Measurements from ENCODE around the gene ARSJ.

The ARSJ gene

GRCh38 chr4:113990886-113991285 lies 11.4 kb upstream of the ARSJ start:
- no peak overlapping the region for H3K4me3 ChIP-seq (ENCODE audit: insufficient read depth, low read depth, low read length)
- H3K9me3 ChIP-seq (ENCODE audit: control insufficient read depth, low read length), result no peaks in the 10 kb centered on the region
- no peaks in the 10 kb centered on the region for H3K27me3 ChIP-seq (ENCODE audit: control insufficient read depth, insufficient read depth, low read length, poor library complexity, severe bottlenecking)
- no peaks in the 10 kb centered on the region for H3K36me3 ChIP-seq (ENCODE audit: control insufficient read depth, insufficient read depth, low read length)
- no peak overlapping the region for H3K27ac ChIP-seq (ENCODE audit: insufficient read depth, low read depth, low read length, poor library complexity, severe bottlenecking)
- H3K4me1 ChIP-seq (ENCODE audit: control insufficient read depth, insufficient read depth, low read length), result no peaks in the 10 kb centered on the region
- 91 to 92% methylated on average over 3 of the region's 3 CpGs for WGBS, 2 experiments

- no peaks in the 10 kb centered on the region for H3K9me3 ChIP-seq (ENCODE audit: control insufficient read depth, low read length)
- no peaks in the 10 kb centered on the region for H3K4me1 ChIP-seq (ENCODE audit: control insufficient read depth, insufficient read depth, low read length)
- H3K4me3 ChIP-seq (ENCODE audit: insufficient read depth, low read depth, low read length), result no peak overlapping the region
- H3K36me3 ChIP-seq (ENCODE audit: control insufficient read depth, insufficient read depth, low read length), result no peaks in the 10 kb centered on the region
- H3K27me3 ChIP-seq (ENCODE audit: control insufficient read depth, insufficient read depth, low read length, poor library complexity, severe bottlenecking), result no peaks in the 10 kb centered on the region
- WGBS, 2 experiments, result 86 to 90% methylated on average over 3 of the region's 3 CpGs
- no peak overlapping the region for H3K27ac ChIP-seq (ENCODE audit: insufficient read depth, low read depth, low read length, poor library complexity, severe bottlenecking)
These were observed 8.0 kb upstream of the ARSJ start for GRCh38 chr4:113987382-113987941.

GRCh38 chr4:113982181-113982580 lies 2.7 kb upstream of the ARSJ start:
- H3K27ac ChIP-seq (ENCODE audit: insufficient read depth, low read depth, low read length, poor library complexity, severe bottlenecking), result no peak overlapping the region
- H3K4me3 ChIP-seq (ENCODE audit: insufficient read depth, low read depth, low read length), result no peak overlapping the region
- H3K9me3 ChIP-seq (ENCODE audit: control insufficient read depth, low read length), result no peaks in the 10 kb centered on the region
- peaks cover 3% of the 10 kb centered on the region for H3K4me1 ChIP-seq (ENCODE audit: control insufficient read depth, insufficient read depth, low read length)
- H3K27me3 ChIP-seq (ENCODE audit: control insufficient read depth, insufficient read depth, low read length, poor library complexity, severe bottlenecking), result peaks cover 28% of the 10 kb centered on the region
- no peaks in the 10 kb centered on the region for H3K36me3 ChIP-seq (ENCODE audit: control insufficient read depth, insufficient read depth, low read length)
- 84 to 86% methylated on average over 3 to 4 of the region's 4 CpGs for WGBS, 2 experiments

GRCh38 chr4:113981591-113981990 lies 2.1 kb upstream of the ARSJ start:
- Histone ChIP-seq H3K27me3 (ENCODE audit: control insufficient read depth, insufficient read depth, low read length, poor library complexity, severe bottlenecking) (peaks cover 28% of the 10 kb centered on the region), H3K4me1 (ENCODE audit: control insufficient read depth, insufficient read depth, low read length) (peaks cover 3% of the 10 kb centered on the region), H3K27ac (ENCODE audit: insufficient read depth, low read depth, low read length, poor library complexity, severe bottlenecking) (no peak overlapping the region), H3K36me3 (ENCODE audit: control insufficient read depth, insufficient read depth, low read length) (no peaks in the 10 kb centered on the region), H3K4me3 (ENCODE audit: insufficient read depth, low read depth, low read length) (no peak overlapping the region), H3K9me3 (ENCODE audit: control insufficient read depth, low read length) (no peaks in the 10 kb centered on the region)
- 63 to 72% methylated on average over 1 of the region's 2 CpGs for WGBS, 2 experiments

GRCh38 chr4:113979905-113980615 lies 613 bp upstream of the ARSJ start:
- Histone ChIP-seq H3K27me3 (ENCODE audit: control insufficient read depth, insufficient read depth, low read length, poor library complexity, severe bottlenecking) (peaks cover 28% of the 10 kb centered on the region), H3K4me3 (ENCODE audit: insufficient read depth, low read depth, low read length) (peak overlapping the region; percentile 56), H3K36me3 (ENCODE audit: control insufficient read depth, insufficient read depth, low read length) (no peaks in the 10 kb centered on the region), H3K4me1 (ENCODE audit: control insufficient read depth, insufficient read depth, low read length) (peaks cover 3% of the 10 kb centered on the region), H3K27ac (ENCODE audit: insufficient read depth, low read depth, low read length, poor library complexity, severe bottlenecking) (no peak overlapping the region), H3K9me3 (ENCODE audit: control insufficient read depth, low read length) (no peaks in the 10 kb centered on the region)
- whole genome bisulfite sequencing, 2 experiments, result 1 to 2% methylated on average over 17 of the region's 17 CpGs

- Histone ChIP-seq H3K9me3 (ENCODE audit: control insufficient read depth, low read length) (no peaks in the 10 kb centered on the region), H3K27me3 (ENCODE audit: control insufficient read depth, insufficient read depth, low read length, poor library complexity, severe bottlenecking) (peaks cover 28% of the 10 kb centered on the region), H3K4me1 (ENCODE audit: control insufficient read depth, insufficient read depth, low read length) (peaks cover 3% of the 10 kb centered on the region), H3K27ac (ENCODE audit: insufficient read depth, low read depth, low read length, poor library complexity, severe bottlenecking) (no peak overlapping the region), H3K4me3 (ENCODE audit: insufficient read depth, low read depth, low read length) (peak overlapping the region; percentile 56), H3K36me3 (ENCODE audit: control insufficient read depth, insufficient read depth, low read length) (no peaks in the 10 kb centered on the region)
- 5 to 8% methylated on average over 18 of the region's 18 CpGs for WGBS, 2 experiments
These were observed 793 bp downstream of the ARSJ start for GRCh38 chr4:113978561-113979147.

GRCh38 chr4:113978105-113978504 lies 1.3 kb downstream of the ARSJ start:
- 78 to 86% methylated on average over 2 of the region's 2 CpGs for WGBS, 2 experiments
- Histone ChIP-seq H3K4me1 (ENCODE audit: control insufficient read depth, insufficient read depth, low read length) (peaks cover 3% of the 10 kb centered on the region), H3K27me3 (ENCODE audit: control insufficient read depth, insufficient read depth, low read length, poor library complexity, severe bottlenecking) (peaks cover 28% of the 10 kb centered on the region), H3K36me3 (ENCODE audit: control insufficient read depth, insufficient read depth, low read length) (no peaks in the 10 kb centered on the region), H3K4me3 (ENCODE audit: insufficient read depth, low read depth, low read length) (no peak overlapping the region), H3K27ac (ENCODE audit: insufficient read depth, low read depth, low read length, poor library complexity, severe bottlenecking) (no peak overlapping the region), H3K9me3 (ENCODE audit: control insufficient read depth, low read length) (no peaks in the 10 kb centered on the region)

- no peaks in the 10 kb centered on the region for H3K9me3 ChIP-seq (ENCODE audit: control insufficient read depth, low read length)
- H3K36me3 ChIP-seq (ENCODE audit: control insufficient read depth, insufficient read depth, low read length), result no peaks in the 10 kb centered on the region
- WGBS, 2 experiments, result 80% methylated on average over 1 of the region's 1 CpG; no CpG with 5 or more reads in 1 of the 2 experiments
- peaks cover 28% of the 10 kb centered on the region for H3K27me3 ChIP-seq (ENCODE audit: control insufficient read depth, insufficient read depth, low read length, poor library complexity, severe bottlenecking)
- peaks cover 3% of the 10 kb centered on the region for H3K4me1 ChIP-seq (ENCODE audit: control insufficient read depth, insufficient read depth, low read length)
- H3K27ac ChIP-seq (ENCODE audit: insufficient read depth, low read depth, low read length, poor library complexity, severe bottlenecking), result no peak overlapping the region
- no peak overlapping the region for H3K4me3 ChIP-seq (ENCODE audit: insufficient read depth, low read depth, low read length)
These were observed 2.0 kb downstream of the ARSJ start for GRCh38 chr4:113977526-113977855.

- Histone ChIP-seq H3K4me1 (ENCODE audit: control insufficient read depth, insufficient read depth, low read length) (peaks cover 3% of the 10 kb centered on the region), H3K27ac (ENCODE audit: insufficient read depth, low read depth, low read length, poor library complexity, severe bottlenecking) (no peak overlapping the region), H3K4me3 (ENCODE audit: insufficient read depth, low read depth, low read length) (no peak overlapping the region), H3K27me3 (ENCODE audit: control insufficient read depth, insufficient read depth, low read length, poor library complexity, severe bottlenecking) (peaks cover 28% of the 10 kb centered on the region), H3K36me3 (ENCODE audit: control insufficient read depth, insufficient read depth, low read length) (no peaks in the 10 kb centered on the region), H3K9me3 (ENCODE audit: control insufficient read depth, low read length) (no peaks in the 10 kb centered on the region)
- WGBS, 2 experiments, result 79 to 100% methylated on average over 1 of the region's 2 CpGs
These were observed 2.5 kb downstream of the ARSJ start for GRCh38 chr4:113976741-113977525.

- Histone ChIP-seq H3K27ac (ENCODE audit: insufficient read depth, low read depth, low read length, poor library complexity, severe bottlenecking) (no peak overlapping the region), H3K4me3 (ENCODE audit: insufficient read depth, low read depth, low read length) (no peak overlapping the region), H3K36me3 (ENCODE audit: control insufficient read depth, insufficient read depth, low read length) (no peaks in the 10 kb centered on the region), H3K4me1 (ENCODE audit: control insufficient read depth, insufficient read depth, low read length) (peaks cover 3% of the 10 kb centered on the region), H3K9me3 (ENCODE audit: control insufficient read depth, low read length) (no peaks in the 10 kb centered on the region), H3K27me3 (ENCODE audit: control insufficient read depth, insufficient read depth, low read length, poor library complexity, severe bottlenecking) (peaks cover 28% of the 10 kb centered on the region)
- 87 to 98% methylated on average over 2 of the region's 2 CpGs for WGBS, 2 experiments
These were observed 3.9 kb downstream of the ARSJ start for GRCh38 chr4:113975578-113975977.
